Right lobe of liver (tissue), 4 donors: Measurements from ENCODE around the gene SERPIND1.

Source experiments
- CTCF ChIP-seq, 4 donors: fragments of 200-600 bp in 3 of 4; fragments of 450-650 bp in 1 of 4; IDR thresholded peaks; one replicate each; pipeline versions ENCODE4 v1.5.1 to v1.8.0; 2016 to 2022; ENCODE audit warnings: antibody characterized with exemption in 4 of 4, mild to moderate bottlenecking in 2 of 4
- POLR2A ChIP-seq: fragments of 450-650 bp; IDR thresholded peaks from one replicate; pipeline ENCODE4 v1.6.1; 2017; ENCODE audit warnings: antibody characterized with exemption, mild to moderate bottlenecking
- donor health status: DM: no; HTN: no; CAD: no.
- donor health status: DM: no; HTN: no; CAD: no.
- donor health status: DM: no; HTN: yes; CAD: no.

DNA sequence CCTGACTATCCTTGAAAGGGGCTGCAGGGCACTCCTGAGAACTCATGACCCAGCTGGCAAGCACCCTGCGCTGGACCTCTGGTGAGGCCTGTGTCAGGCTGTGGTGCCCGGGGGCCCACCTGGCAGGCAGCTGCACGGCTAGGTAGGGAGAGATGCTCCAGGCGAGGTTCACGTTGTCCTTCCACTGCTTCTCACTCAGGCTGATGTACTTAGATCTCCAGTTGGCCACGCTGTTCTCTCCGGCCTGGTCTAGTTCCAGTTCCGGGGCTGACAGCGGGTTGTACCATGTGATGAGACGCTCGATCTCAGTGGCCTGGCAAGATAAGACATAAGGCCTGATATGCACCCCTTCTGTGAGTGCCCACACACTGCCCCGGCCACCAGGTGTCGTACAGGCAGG is 44.7 kb upstream of the SERPIND1 start:
- TF ChIP-seq CTCF (IDR thresholded peaks at IDR 0.05) (no peak), POLR2A (no peak)
